Measurements from ENCODE around the gene PPP2R2D. TPM values are rescaled to one million over a fixed set of nuclear protein-coding genes. Genes with fewer than 3 reads are reported as not detected.

PPP2R2D gene
- total RNA-seq, 1 experiment from 2014 or later, result 35.1 TPM

DNA sequence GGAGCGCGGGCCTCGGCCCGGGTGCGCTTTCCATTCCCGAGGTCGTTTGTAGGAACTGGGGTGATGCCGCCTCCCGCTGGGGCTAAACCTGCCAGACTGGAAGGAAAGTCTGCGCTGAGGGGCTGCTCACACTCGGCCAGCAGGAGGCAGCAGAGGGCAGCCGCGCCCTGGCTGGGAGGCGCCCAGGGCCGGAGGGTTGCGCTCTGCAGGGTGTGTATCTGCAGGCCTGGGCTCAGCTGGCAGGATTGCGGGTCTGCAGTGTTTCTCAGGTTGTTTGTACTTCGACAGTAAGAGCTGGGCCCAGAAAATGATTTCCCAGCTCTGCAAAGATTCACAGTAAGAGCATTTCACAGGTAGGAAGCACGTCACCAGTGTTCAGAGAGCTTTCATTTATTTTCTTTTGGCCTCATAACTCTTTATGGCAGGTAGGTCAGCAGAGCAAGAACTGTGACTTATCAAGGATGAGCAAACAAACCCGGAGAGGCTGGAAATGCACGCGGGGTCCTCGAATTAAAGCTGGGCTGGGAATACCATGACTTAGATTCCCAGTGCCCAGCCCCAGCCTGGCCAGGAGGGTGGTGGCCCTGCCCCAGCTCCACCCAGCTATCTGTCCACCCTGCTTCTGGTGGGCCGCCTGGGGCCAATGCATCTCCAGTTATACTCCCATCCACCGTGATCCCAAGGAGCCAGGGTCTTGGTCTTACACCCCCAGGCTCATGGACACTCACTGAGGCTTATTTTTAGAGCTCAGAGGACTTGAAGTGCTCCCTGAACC is 15.2 kb upstream of the PPP2R2D start:
- Histone ChIP-seq H4K5ac (ENCODE audit: insufficient read length, low read depth, low read length) (no peak overlapping the region), H4K20me1 (ENCODE audit: control insufficient read depth, insufficient read depth, insufficient read length) (peaks cover 2% of the 10 kb centered on the region), H3K18ac (ENCODE audit: insufficient read length, low read depth, low read length) (no peak overlapping the region), H3K23me2 (ENCODE audit: insufficient read length, low read depth, low read length, poor library complexity, severe bottlenecking) (no peaks in the 10 kb centered on the region), H3K56ac (ENCODE audit: insufficient read length, low read depth, low read length) (no peak overlapping the region), H2BK5ac (ENCODE audit: insufficient read length, low read length) (no peak overlapping the region), H3K79me1 (ENCODE audit: insufficient read depth, low read depth, low read length, poor library complexity, severe bottlenecking) (no peaks in the 10 kb centered on the region), H3K14ac (ENCODE audit: insufficient read depth, low read length) (no peak overlapping the region; the same call in 1 of the 2 replicates), H2BK120ac (ENCODE audit: low read depth, low read length, poor library complexity, severe bottlenecking) (no peak overlapping the region), H4K8ac (replicated peaks; ENCODE audit: insufficient read length, low read depth, low read length) (no peak overlapping the region), H2BK15ac (ENCODE audit: low read depth, low read length) (no peak overlapping the region), H3K27me3 (ENCODE audit: insufficient read depth, low read length) (no peaks in the 10 kb centered on the region), H3K4ac (ENCODE audit: low read depth, low read length) (no peak overlapping the region), H2AK5ac (ENCODE audit: insufficient read length, low read length) (no peak overlapping the region), H3K9ac (ENCODE audit: extremely low read depth, insufficient read length, low read length) (no peak overlapping the region), H2BK20ac (ENCODE audit: low read depth, low read length, poor library complexity, severe bottlenecking) (no peak overlapping the region), H3K4me2 (ENCODE audit: insufficient read depth, insufficient read length, low read length) (no peak overlapping the region), H3K23ac (ENCODE audit: insufficient read length, low read depth, low read length) (no peak overlapping the region), H2AFZ (ENCODE audit: low read length) (no peak overlapping the region), H2BK12ac (ENCODE audit: insufficient read length, low read depth, low read length) (no peak overlapping the region), H3K27ac (ENCODE audit: insufficient read length, low read depth, low read length) (no peak overlapping the region), H4K91ac (ENCODE audit: insufficient read length, low read depth, low read length) (no peak overlapping the region), H3K4me1 (ENCODE audit: insufficient read depth, low read length) (no peaks in the 10 kb centered on the region), H3T11ph (ENCODE audit: low read length) (no peak overlapping the region), H3K9me3 (ENCODE audit: control insufficient read depth, low read depth, low read length) (no peaks in the 10 kb centered on the region), H3K79me2 (ENCODE audit: insufficient read depth, low read length) (no peaks in the 10 kb centered on the region)
- Mint-ChIP-seq H3K4me3 (no peak overlapping the region), H3K36me3 (ENCODE audit: insufficient read depth in 1 of 3, low read depth in 3 of 3) (peaks cover 0 to 5% (median 0%) of the 10 kb centered on the region in 3 experiments; a peak in 2 of 7 replicates), H3K4me1 (peaks cover 0 to 2% of the 10 kb centered on the region in 2 experiments; a peak in 2 of 4 replicates), H3K27me3 (ENCODE audit: low read depth) (peaks cover 2% of the 10 kb centered on the region; the same call in 1 of the 2 replicates), H3K27ac (no peak overlapping the region), H3K9me3 (peaks cover 11 to 15% of the 10 kb centered on the region in 2 experiments)
- TF ChIP-seq, protein P1, sequence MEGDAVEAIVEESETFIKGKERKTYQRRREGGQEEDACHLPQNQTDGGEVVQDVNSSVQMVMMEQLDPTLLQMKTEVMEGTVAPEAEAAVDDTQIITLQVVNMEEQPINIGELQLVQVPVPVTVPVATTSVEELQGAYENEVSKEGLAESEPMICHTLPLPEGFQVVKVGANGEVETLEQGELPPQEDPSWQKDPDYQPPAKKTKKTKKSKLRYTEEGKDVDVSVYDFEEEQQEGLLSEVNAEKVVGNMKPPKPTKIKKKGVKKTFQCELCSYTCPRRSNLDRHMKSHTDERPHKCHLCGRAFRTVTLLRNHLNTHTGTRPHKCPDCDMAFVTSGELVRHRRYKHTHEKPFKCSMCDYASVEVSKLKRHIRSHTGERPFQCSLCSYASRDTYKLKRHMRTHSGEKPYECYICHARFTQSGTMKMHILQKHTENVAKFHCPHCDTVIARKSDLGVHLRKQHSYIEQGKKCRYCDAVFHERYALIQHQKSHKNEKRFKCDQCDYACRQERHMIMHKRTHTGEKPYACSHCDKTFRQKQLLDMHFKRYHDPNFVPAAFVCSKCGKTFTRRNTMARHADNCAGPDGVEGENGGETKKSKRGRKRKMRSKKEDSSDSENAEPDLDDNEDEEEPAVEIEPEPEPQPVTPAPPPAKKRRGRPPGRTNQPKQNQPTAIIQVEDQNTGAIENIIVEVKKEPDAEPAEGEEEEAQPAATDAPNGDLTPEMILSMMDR (conservative IDR thresholded peaks at IDR 0.05), result peak; percentile 97
- peak; percentile 88 for DNase-seq
- WGBS (ENCODE audit: extremely low coverage, insufficient read length, low lambda C conversion rate), result no CpG with 5 or more reads among the region's 25 CpGs
